Lower leg skin (tissue), 4 donors: ENCODE measurements around the gene LRP1. TPM values are rescaled to one million over a fixed set of nuclear protein-coding genes. Genes with fewer than 3 reads are reported as not detected.

Experiments used
- DNase-seq, 2 donors: peaks; one replicate each; pipeline ENCODE4 v3.0.0-alpha.2; 2019; ENCODE audit warnings: low spot score in 2 of 2
- H3K4me3 ChIP-seq: fragments of 200-600 bp; sonication (generic); 2 replicates; pipeline ENCODE4 v1.5.1; 2017; ENCODE audit warnings: mild to moderate bottlenecking, low read depth; ENCODE audit not compliant: poor library complexity, severe bottlenecking
- POLR2A ChIP-seq, 2 donors: fragments of 450-650 bp; IDR thresholded peaks; one replicate each; pipeline ENCODE4 v1.6.1; 2016 to 2017; ENCODE audit warnings: antibody characterized with exemption in 2 of 2, mild to moderate bottlenecking in 1 of 2, moderate library complexity in 1 of 2
- WGBS, 2 donors: methylation state at CpG; one replicate each; pipeline ENCODE4 v1.1.5; 2018; 5-methylcytosine and 5-hydroxymethylcytosine counted together
- intact Hi-C: fragments of 100-400 bp; cut with DNase I; formaldehyde crosslinking; loops from one replicate; pipeline ENCODE4 v1.15.0; 2023; ENCODE audit warnings: low total_unique reads
- total RNA-seq, 4 donors: library from RNA; depleted of rRNA; stranded (reverse); fragments of >200 nt; gene quantifications; one replicate each; pipeline ENCODE4 v1.1.0, GENCODE V29; 2016
- TF ChIP-seq, protein P1 (sequence below), 3 donors: fragments of 450-650 bp; IDR thresholded peaks; one replicate each; pipeline ENCODE4 v1.5.1; 2016; ENCODE audit warnings: antibody characterized with exemption in 3 of 3, mild to moderate bottlenecking in 3 of 3, moderate library complexity in 2 of 3

Gene LRP1
- total RNA-seq, 4 donors from 2014 or later, result 93.4 to 156 (median 101) TPM

DNA sequence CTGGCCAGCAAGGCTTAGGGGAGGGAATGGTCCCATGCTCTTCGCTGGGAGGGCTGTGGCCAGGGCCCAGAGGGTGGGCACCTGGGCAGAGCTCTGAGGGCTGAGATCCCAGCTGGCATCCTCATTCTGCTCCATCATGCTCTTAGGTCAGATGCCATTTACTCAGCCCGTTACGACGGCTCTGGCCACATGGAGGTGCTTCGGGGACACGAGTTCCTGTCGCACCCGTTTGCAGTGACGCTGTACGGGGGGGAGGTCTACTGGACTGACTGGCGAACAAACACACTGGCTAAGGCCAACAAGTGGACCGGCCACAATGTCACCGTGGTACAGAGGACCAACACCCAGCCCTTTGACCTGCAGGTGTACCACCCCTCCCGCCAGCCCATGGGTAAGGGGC, 49.9 kb downstream of the LRP1 start:
- TF ChIP-seq POLR2A (IDR thresholded peaks at IDR 0.05), result no peak
- TF ChIP-seq, protein P1, sequence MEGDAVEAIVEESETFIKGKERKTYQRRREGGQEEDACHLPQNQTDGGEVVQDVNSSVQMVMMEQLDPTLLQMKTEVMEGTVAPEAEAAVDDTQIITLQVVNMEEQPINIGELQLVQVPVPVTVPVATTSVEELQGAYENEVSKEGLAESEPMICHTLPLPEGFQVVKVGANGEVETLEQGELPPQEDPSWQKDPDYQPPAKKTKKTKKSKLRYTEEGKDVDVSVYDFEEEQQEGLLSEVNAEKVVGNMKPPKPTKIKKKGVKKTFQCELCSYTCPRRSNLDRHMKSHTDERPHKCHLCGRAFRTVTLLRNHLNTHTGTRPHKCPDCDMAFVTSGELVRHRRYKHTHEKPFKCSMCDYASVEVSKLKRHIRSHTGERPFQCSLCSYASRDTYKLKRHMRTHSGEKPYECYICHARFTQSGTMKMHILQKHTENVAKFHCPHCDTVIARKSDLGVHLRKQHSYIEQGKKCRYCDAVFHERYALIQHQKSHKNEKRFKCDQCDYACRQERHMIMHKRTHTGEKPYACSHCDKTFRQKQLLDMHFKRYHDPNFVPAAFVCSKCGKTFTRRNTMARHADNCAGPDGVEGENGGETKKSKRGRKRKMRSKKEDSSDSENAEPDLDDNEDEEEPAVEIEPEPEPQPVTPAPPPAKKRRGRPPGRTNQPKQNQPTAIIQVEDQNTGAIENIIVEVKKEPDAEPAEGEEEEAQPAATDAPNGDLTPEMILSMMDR (IDR thresholded peaks at IDR 0.05), result no peak
- no peak overlapping the region for H3K4me3 ChIP-seq
- DNase-seq, result no peak
- intact Hi-C loops, result no loop called here
- WGBS, 2 donors, result 85 to 94% methylated on average over 14 of the region's 14 CpGs

GRCh38 chr12:57179331-57180086, 51.2 kb downstream of the LRP1 start:
- TF ChIP-seq, protein P1 (IDR thresholded peaks at IDR 0.05), result no peak
- WGBS, 2 donors, result 86 to 90% methylated on average over 26 to 27 of the region's 27 CpGs
- intact Hi-C loops, result loop anchor here (10.0 kb wide), 1 partner anchor 175 kb away; the partner anchor contains the start of gene ZBTB39
- H3K4me3 ChIP-seq, result no peak overlapping the region
- DNase-seq, result no peak

- intact Hi-C loops, result loop anchor here (10.0 kb wide), 1 partner anchor 176 kb away; the partner anchor contains the start of gene ZBTB39
- 91% methylated on average over 19 to 20 of the region's 20 CpGs for WGBS, 2 donors
- no peak for TF ChIP-seq POLR2A (IDR thresholded peaks at IDR 0.05)
- TF ChIP-seq, protein P1 (IDR thresholded peaks at IDR 0.05), result no peak
- DNase-seq, result no peak
- no peak overlapping the region for H3K4me3 ChIP-seq
Measured at GRCh38 chr12:57180321-57180989, 52.2 kb downstream of the LRP1 start.

GRCh38 chr12:57181072-57181471, 52.8 kb downstream of the LRP1 start:
- no peak for DNase-seq
- no peak overlapping the region for H3K4me3 ChIP-seq
- no peak for TF ChIP-seq POLR2A (IDR thresholded peaks at IDR 0.05)
- TF ChIP-seq, protein P1 (IDR thresholded peaks at IDR 0.05), result no peak
- WGBS, 2 donors, result 62 to 66% methylated on average over 9 of the region's 9 CpGs
- intact Hi-C loops, result loop anchor here (10.0 kb wide), 1 partner anchor 176 kb away; the partner anchor contains the start of gene ZBTB39

GRCh38 chr12:57181561-57182155, 53.4 kb downstream of the LRP1 start:
- intact Hi-C loops, result loop anchor here (2.0 to 10.0 kb wide), 3 partner anchors 59 to 177 kb away; partner anchors contain the start of gene ZBTB39
- no peak overlapping the region for H3K4me3 ChIP-seq
- DNase-seq, result no peak
- WGBS, 2 donors, result 44 to 47% methylated on average over 5 of the region's 5 CpGs
- no peak for TF ChIP-seq POLR2A (IDR thresholded peaks at IDR 0.05)
- TF ChIP-seq, protein P1 (IDR thresholded peaks at IDR 0.05), result no peak
